ENCODE measurements around the gene PRKRIP1.
"Not testable (repeated sequence)": the region's sequence is repeated elsewhere in the genome, so short reads cannot be mapped to it uniquely, and the experiment has no call there.

Gene PRKRIP1, protein sequence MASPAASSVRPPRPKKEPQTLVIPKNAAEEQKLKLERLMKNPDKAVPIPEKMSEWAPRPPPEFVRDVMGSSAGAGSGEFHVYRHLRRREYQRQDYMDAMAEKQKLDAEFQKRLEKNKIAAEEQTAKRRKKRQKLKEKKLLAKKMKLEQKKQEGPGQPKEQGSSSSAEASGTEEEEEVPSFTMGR

DNA sequence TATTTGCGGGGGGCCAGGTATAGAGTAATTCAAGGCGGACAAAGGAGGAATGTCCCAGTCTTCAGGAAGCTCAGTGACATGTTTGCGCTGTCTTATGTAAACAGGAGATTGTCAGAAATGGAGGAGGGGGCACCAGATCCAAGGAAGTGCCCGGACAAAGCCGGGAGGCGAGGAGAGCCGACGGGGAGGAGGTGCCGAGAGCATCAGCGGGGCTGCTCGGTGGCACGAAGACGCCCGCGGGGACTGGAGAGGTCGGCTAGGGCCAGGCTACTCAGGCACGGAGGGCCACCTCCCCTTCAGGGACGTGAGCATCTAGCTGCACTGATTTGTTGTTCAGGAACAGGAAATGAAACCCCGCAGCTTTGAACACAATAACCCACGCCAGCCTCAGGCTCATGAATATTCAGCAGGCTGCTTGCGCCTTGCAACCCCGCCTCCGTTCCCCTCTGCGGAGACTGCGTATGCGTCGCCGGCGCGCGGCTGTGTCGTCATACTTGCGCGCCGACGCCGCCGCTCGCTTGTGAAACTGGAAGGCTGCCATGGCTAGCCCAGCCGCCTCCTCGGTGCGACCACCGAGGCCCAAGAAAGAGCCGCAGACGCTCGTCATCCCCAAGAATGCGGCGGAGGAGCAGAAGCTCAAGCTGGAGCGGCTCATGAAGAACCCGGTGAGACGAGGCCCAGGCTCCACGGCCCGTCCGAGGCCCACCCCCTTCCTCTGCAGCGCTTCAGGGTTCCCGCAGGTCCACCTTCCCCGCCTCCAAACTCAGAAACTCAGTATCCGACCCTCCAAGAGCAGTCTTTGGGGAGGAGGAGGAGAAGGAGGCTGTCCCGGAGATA, at the start of gene PRKRIP1:
PRKRIP1 (plus strand) TSS at position 491 of the 837 bp plus-strand sequence; CDS start at position 540, 49 bp downstream.
- peak; percentile 93 for DNase-seq

DNA sequence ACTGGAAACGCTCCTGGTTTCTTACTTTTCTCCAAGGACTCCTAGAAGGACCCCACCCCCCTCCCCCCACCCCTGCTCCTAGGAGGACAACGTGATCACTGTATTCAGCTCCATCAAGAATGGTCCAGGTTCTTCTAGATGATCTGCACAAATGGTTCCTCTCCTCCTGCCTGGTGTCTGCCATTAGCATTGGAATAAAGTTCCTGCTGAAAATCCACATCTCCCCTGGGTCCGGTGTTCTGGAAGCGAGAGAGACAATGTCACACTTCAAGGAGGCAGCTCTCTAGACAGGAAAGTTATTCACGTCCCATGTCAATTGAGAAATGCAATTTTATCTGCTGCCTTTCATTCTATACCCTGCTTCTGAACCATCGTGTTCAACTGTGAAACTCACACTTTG, 49.2 kb upstream of the PRKRIP1 start:
- not testable (repeated sequence) for DNase-seq

DNA sequence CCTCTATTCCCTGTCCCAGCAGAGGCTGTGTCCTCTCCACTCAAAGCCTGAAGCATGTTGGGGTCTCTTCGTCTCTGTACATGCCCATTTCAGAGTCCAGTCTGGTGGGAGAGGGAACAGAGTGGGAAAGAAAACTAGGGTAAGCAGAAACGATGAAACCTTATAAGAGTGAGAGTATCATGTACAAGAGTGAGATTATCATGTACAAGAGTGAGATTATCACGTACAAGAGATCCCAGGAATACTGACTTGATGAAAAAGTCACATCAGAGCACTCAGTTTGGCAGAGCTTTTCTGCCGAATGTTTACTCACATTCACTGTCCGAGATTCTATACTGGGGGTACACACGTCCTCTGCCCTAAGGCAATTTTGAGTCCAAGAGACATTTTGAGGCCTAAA, 39.8 kb upstream of the PRKRIP1 start, which contains the start of gene SPDYE6:
SPDYE6 (minus strand) TSS at position 101 of the 400 bp plus-strand sequence. CDS start 421 bp downstream, outside the sequence.
- DNase-seq: not testable (repeated sequence)

- DNase-seq: peak; percentile 98
Measured at GRCh38 chr7:102363549-102364393, 32.4 kb upstream of the PRKRIP1 start.

- not testable (repeated sequence) for DNase-seq
Measured at GRCh38 chr7:102364394-102364886, 31.7 kb upstream of the PRKRIP1 start.

- DNase-seq: not testable (repeated sequence)
Measured at GRCh38 chr7:102365390-102365789, 30.8 kb upstream of the PRKRIP1 start.

- DNase-seq: not testable (repeated sequence)
Measured at GRCh38 chr7:102370038-102370437, 26.1 kb upstream of the PRKRIP1 start.

GRCh38 chr7:102372796-102373195, 23.4 kb upstream of the PRKRIP1 start:
- DNase-seq: not testable (repeated sequence)

GRCh38 chr7:102376964-102377466, 19.1 kb upstream of the PRKRIP1 start:
- no peak for DNase-seq

DNA sequence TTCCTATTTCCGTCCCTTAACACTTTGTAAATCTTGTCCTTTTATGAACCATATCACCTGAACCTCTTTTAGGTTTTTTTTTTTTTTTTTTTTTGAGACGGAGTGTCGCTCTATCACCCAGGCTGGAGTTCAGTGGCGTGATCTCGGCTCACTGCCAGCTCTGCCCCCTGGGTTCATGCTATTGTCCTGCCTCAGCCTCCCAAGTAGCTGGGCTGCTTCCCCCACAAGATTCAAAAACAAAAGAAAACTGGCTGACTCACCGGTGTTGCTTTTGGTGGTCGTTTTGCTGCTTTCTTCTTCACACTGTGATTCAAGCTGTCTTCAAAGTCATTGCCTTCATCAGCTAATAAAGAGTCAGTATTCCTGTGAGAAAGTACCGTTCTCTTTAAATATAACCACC, 15.3 kb upstream of the PRKRIP1 start:
- DNase-seq: not testable (repeated sequence)

GRCh38 chr7:102381696-102382425, 14.3 kb upstream of the PRKRIP1 start:
- not testable (repeated sequence) for DNase-seq

- DNase-seq: no peak
Measured at GRCh38 chr7:102387064-102387463, 9.1 kb upstream of the PRKRIP1 start.

DNA sequence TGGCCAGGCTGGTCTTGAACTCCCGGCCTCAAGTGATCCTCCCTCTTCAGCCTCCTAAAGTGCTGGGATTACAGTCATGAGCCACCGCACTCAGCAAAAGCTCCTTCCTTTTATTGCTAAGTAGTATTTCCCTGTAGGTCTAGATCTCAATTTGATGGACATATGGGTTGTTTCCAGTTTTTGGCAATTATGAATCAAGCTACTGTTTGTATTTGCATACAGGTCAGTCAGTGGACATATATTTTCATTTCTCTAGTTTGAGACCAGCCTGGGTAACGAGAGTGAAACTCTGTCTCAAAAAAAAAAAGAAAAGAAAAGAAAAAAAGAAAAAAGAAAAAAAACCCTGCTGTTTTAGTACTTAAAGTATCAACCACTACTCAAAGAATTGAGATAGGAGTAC, 6.4 kb upstream of the PRKRIP1 start:
- no peak for DNase-seq

GRCh38 chr7:102390697-102391484, 5.3 kb upstream of the PRKRIP1 start:
- DNase-seq: peak; percentile 71

GRCh38 chr7:102392330-102392729, 3.8 kb upstream of the PRKRIP1 start:
- DNase-seq: no peak

GRCh38 chr7:102393467-102393866, 2.7 kb upstream of the PRKRIP1 start:
- DNase-seq: no peak

- no peak for DNase-seq
Measured at GRCh38 chr7:102395592-102395872, 631 bp upstream of the PRKRIP1 start.

DNA sequence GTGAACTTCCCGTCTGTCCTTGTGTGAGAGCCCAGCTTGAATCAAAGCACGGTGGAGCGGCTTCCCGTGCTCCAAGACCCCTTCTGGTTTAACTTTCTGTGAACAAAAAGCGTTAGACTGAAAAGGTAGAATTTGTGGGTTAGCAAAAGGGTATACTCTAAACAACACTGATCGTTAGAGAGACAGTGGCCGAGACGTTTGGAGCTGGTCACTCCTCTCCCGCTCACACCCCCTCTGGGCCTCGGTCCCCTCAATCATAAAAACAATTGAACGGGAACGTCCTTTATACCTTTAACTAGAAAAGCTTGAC, 502 bp downstream of the PRKRIP1 start:
- no peak for DNase-seq

DNA sequence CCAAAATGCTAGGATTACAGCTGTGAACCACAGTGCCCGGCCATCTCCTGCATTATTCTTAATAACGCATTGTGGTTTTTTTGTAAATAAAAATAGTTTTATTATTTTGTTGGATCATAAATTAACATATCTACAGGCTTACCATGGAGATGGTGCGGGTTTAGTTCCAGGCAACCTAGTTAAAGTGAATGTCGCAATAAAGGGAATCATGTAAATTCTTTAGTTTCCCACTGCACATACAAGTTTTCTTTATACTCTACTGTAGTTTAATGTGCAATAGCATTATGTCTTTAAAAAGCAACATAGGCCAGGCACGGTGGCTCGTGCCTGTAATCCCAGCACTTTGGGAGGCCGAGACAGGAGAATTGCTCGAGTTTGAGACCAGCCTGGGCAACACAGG, 2.4 kb downstream of the PRKRIP1 start:
- no peak for DNase-seq

GRCh38 chr7:102400360-102400759, 4.2 kb downstream of the PRKRIP1 start:
- DNase-seq: no peak

DNA sequence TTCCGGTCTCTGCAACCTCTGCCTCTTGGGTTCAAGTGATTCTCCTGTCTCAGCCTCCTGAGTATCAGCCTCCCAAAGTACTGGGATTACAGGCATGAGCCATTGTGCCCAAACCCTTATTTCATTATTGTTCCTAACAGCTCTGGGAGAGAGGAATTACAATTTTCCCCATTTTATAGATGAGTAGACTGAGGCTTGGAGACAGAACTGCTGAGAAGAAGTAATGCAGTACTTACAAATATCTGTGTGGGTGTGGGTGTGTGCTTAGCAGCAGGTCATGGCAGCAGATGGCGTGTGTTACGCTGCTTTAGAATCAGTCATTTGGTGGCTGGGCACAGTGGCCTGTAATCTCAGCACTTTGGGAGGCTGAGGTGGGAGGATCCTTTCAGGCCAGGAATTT, 7.4 kb downstream of the PRKRIP1 start:
- no peak for DNase-seq
